A549 (cell line): Measurements from ENCODE around the gene TRPM5. TPM values are rescaled to one million over a fixed set of nuclear protein-coding genes. Genes with fewer than 3 reads are reported as not detected.

ENCODE experiments used
- ATAC-seq, 2 experiments: fragments of 200-7000 bp in 1 of 2; fragments of >200 bp in 1 of 2; cut with Nextera tagmentation in 1 of 2; cut with Tn5 transposase in 1 of 2; 3 replicates each; pipeline versions ENCODE4 v1.8.0 to v1.9.1; 2018 to 2020; ENCODE audit warnings: mild to moderate bottlenecking in 1 of 2, moderate library complexity in 1 of 2
- CTCF ChIA-PET: fragments of 300-600 bp; sonication (Branson Sonifier 250); formaldehyde crosslinking; extraction: SDS; loops from one replicate; lab custom pipeline; 2021; ENCODE audit warnings: antibody characterized with exemption, inconsistent platforms; lab: Yijun Ruan, JAX
- POLR2A ChIA-PET: fragments of 350-600 bp; formaldehyde crosslinking; extraction: SDS; loops from one replicate; lab custom pipeline; 2021; ENCODE audit warnings: antibody characterized with exemption, inconsistent platforms; lab: Yijun Ruan, JAX
- DNase-seq, 2 experiments: peaks; one replicate each; pipeline versions ENCODE4 v3.0.0 to v3.0.0-alpha.2; 2011 to 2016; ENCODE audit warnings: low read depth in 1 of 2, low spot score in 1 of 2
- FAIRE-seq: peaks from 2 replicates; lab custom pipeline; 2011; peaks lifted over from hg19 to GRCh38; lab: Jason Lieb, UNC
- H3K27ac ChIP-seq, 2 experiments: fragments of >200 bp; sonication (Bioruptor Twin); formaldehyde crosslinking; 3 replicates each; pipeline ENCODE4 v1.5.1; 2016 to 2017
- H3K4me1 ChIP-seq: fragments of >200 bp; sonication (Bioruptor Twin); formaldehyde crosslinking; 3 replicates; pipeline ENCODE4 v1.6.1; 2016
- H3K4me2 ChIP-seq: fragments of >200 bp; sonication (Bioruptor Twin); formaldehyde crosslinking; 3 replicates; pipeline ENCODE4 v1.6.1; 2016
- H3K4me3 ChIP-seq: fragments of >200 bp; sonication (Bioruptor Twin); formaldehyde crosslinking; 3 replicates; pipeline ENCODE4 v1.5.1; 2016
- H3K9me3 ChIP-seq: fragments of >200 bp; sonication (Bioruptor Twin); formaldehyde crosslinking; 3 replicates; pipeline ENCODE4 v1.6.1; 2016
- BCL3 ChIP-seq: fragments of >200 bp; sonication (Bioruptor Twin); formaldehyde crosslinking; IDR thresholded peaks from 3 replicates; pipeline ENCODE4 v1.6.1; 2016
- BHLHE40 ChIP-seq: IDR thresholded peaks from 2 replicates; pipeline ENCODE4 v1.6.1; 2012; ENCODE audit warnings: low read depth, low read length, inconsistent platforms
- CBX2 ChIP-seq: fragments of 200-600 bp; sonication (generic); IDR thresholded peaks from 2 replicates; pipeline ENCODE4 v1.6.1; 2016; ENCODE audit warnings: low read depth, mild to moderate bottlenecking, borderline replicate concordance
- E2F6 ChIP-seq: IDR thresholded peaks from 2 replicates; pipeline ENCODE4 v1.6.1; 2012; ENCODE audit warnings: low read depth, borderline replicate concordance
- EP300 ChIP-seq, 2 experiments: fragments of >200 bp; sonication (Bioruptor Twin); formaldehyde crosslinking; IDR thresholded peaks; 2 replicates in 1 of 2; 3 replicates in 1 of 2; pipeline ENCODE4 v1.6.1; 2016 to 2017
- FOSB ChIP-seq: fragments of 250-450 bp; sonication (Bioruptor Pico); IDR thresholded peaks from 2 replicates; pipeline ENCODE4 v1.5.0; 2020; ENCODE audit warnings: mild to moderate bottlenecking, moderate library complexity
- FOSL2 ChIP-seq, 2 experiments: fragments of 450-650 bp in 1 of 2; fragments of >200 bp in 1 of 2; sonication (Bioruptor Twin) in 1 of 2; formaldehyde crosslinking; IDR thresholded peaks; 2 replicates each; pipeline versions ENCODE4 v1.5.0 to v1.6.1; 2016 to 2020; ENCODE audit warnings: mild to moderate bottlenecking in 1 of 2, moderate library complexity in 1 of 2
- HDAC2 ChIP-seq: fragments of 200-600 bp; sonication (generic); IDR thresholded peaks from 2 replicates; pipeline ENCODE4 v1.6.1; 2016
- HES2 ChIP-seq: fragments of >200 bp; sonication (Bioruptor Twin); formaldehyde crosslinking; IDR thresholded peaks from 2 replicates; pipeline ENCODE4 v1.6.1; 2016
- HMGXB4 ChIP-seq: fragments of 250-450 bp; sonication (Bioruptor Pico); IDR thresholded peaks from 2 replicates; pipeline ENCODE4 v1.5.0; 2021; ENCODE audit warnings: mild to moderate bottlenecking, moderate library complexity, borderline replicate concordance
- HOXB13 ChIP-seq: fragments of 250-450 bp; sonication (Bioruptor Pico); IDR thresholded peaks from 2 replicates; pipeline ENCODE4 v1.5.0; 2020; ENCODE audit warnings: low read depth, mild to moderate bottlenecking, moderate library complexity
- MAFK ChIP-seq: fragments of 450-650 bp; IDR thresholded peaks from 2 replicates; pipeline ENCODE4 v1.6.1; 2014; ENCODE audit not compliant: partially characterized antibody
- MAZ ChIP-seq: fragments of 150-350 bp; IDR thresholded peaks from 2 replicates; pipeline ENCODE4 v1.6.1; 2014; ENCODE audit warnings: antibody characterized with exemption, low read depth, low read length, borderline replicate concordance
- PBX3 ChIP-seq: IDR thresholded peaks from 2 replicates; pipeline ENCODE4 v1.6.1; 2012
- POLR2A ChIP-seq: IDR thresholded peaks from 2 replicates; pipeline ENCODE4 v1.6.1; 2012; ENCODE audit warnings: mild to moderate bottlenecking, low read length
- RAD21 ChIP-seq, 2 experiments: fragments of >200 bp in 1 of 2; sonication (Bioruptor Twin) in 1 of 2; formaldehyde crosslinking in 1 of 2; IDR thresholded peaks in 1 of 2; conservative IDR thresholded peaks in 1 of 2; 2 replicates in 1 of 2; 3 replicates in 1 of 2; pipeline ENCODE4 v1.6.1; 2012 to 2018; ENCODE audit warnings: inconsistent platforms in 1 of 2
- SREBF2 ChIP-seq: fragments of 450-650 bp; IDR thresholded peaks from 2 replicates; pipeline ENCODE4 v1.6.1; 2014; ENCODE audit warnings: mild to moderate bottlenecking, moderate library complexity
- ZC3H11A ChIP-seq: fragments of 450-650 bp; IDR thresholded peaks from 2 replicates; pipeline ENCODE4 v1.6.1; 2014; ENCODE audit warnings: antibody characterized with exemption, mild to moderate bottlenecking
- ZNF302 ChIP-seq: fragments of 250-450 bp; sonication (Bioruptor Pico); IDR thresholded peaks from 2 replicates; pipeline ENCODE4 v1.9.0; 2021; ENCODE audit warnings: inconsistent platforms, mild to moderate bottlenecking, moderate library complexity
- ZSCAN20 ChIP-seq: fragments of 250-450 bp; sonication (Bioruptor Pico); IDR thresholded peaks from 2 replicates; pipeline ENCODE4 v1.8.0; 2022; ENCODE audit warnings: mild to moderate bottlenecking, moderate library complexity
- WGBS: methylation state at CpG from one replicate; pipeline ENCODE4 v1.1.6; 2017; ENCODE audit errors: missing lambda C conversion rate; 5-methylcytosine and 5-hydroxymethylcytosine counted together
- polyA plus RNA-seq, 4 experiments: library from polyadenylated mRNA; depleted of rRNA in 3 of 4; stranded (reverse); fragments of >200 nt; fragmentation: RNase III in 1 of 4; extraction: RNeasy Plus Mini Kit Qiagen cat#74134 plus additional on column Dnase treatment in 1 of 4; gene quantifications; 2 replicates in 3 of 4; 3 replicates in 1 of 4; pipeline ENCODE4 v1.2.3, GENCODE V29; 2011 to 2017

The TRPM5 gene
- polyA plus RNA-seq, 2 of the 4 experiments (the other 2 are of a cell fraction), result not detected

- FAIRE-seq, result no peak
- CTCF ChIA-PET, result interaction anchor here (4.6 kb wide), 1 partner anchor 97 kb away, joined by 42 read pairs; no protein-coding TSS in a partner anchor
Measured at GRCh38 chr11:2434506-2435255, 9.6 kb downstream of the TRPM5 start.

GRCh38 chr11:2434008-2434407 lies 10.3 kb downstream of the TRPM5 start:
- ATAC-seq, result no peak
- Histone ChIP-seq H3K27ac (no peak overlapping the region), H3K4me2 (no peak overlapping the region), H3K9me3 (no peaks in the 10 kb centered on the region), H3K4me3 (no peak overlapping the region), H3K4me1 (no peaks in the 10 kb centered on the region)
- no peak for TF ChIP-seq HMGXB4 (CRISPR knock-in tag)
- ChIA-PET CTCF (interaction anchor here (4.6 kb wide), 1 partner anchor 97 kb away, joined by 42 read pairs; no protein-coding TSS in a partner anchor), POLR2A (no interaction called here)
- 54% methylated on average over 8 of the region's 8 CpGs for WGBS
- FAIRE-seq, result no peak
- no peak for DNase-seq

More at GRCh38 chr11:2434506-2435255, 9.6 kb downstream of the TRPM5 start:
- H3K9me3 ChIP-seq, result no peaks in the 10 kb centered on the region; the same call in 2 of the 3 replicates
- WGBS, result 38% methylated on average over 11 of the region's 11 CpGs
- no peaks in the 10 kb centered on the region for H3K4me1 ChIP-seq
- no peak for DNase-seq
- H3K4me3 ChIP-seq, result no peak overlapping the region
- no peak overlapping the region for H3K4me2 ChIP-seq
- ATAC-seq, result no peak
- H3K27ac ChIP-seq, result no peak overlapping the region
- TF ChIP-seq PBX3, result no peak
- TF ChIP-seq HES2, result no peak
- TF ChIP-seq MAFK, result no peak
- TF ChIP-seq BCL3, result no peak
- no peak for TF ChIP-seq POLR2A
- TF ChIP-seq FOSL2 (IDR thresholded peaks at IDR 0.05), result no peak
- no peak for TF ChIP-seq FOSL2 (CRISPR knock-in tag; IDR thresholded peaks at IDR 0.05)
- no peak for TF ChIP-seq ZNF302 (CRISPR knock-in tag)
- TF ChIP-seq EP300 (IDR thresholded peaks at IDR 0.05), result no peak
- TF ChIP-seq FOSB, result no peak
- POLR2A ChIA-PET, result no interaction called here

- DNase-seq (no peak), ATAC-seq (no peak; a peak in 2 of 6 replicates), FAIRE-seq (no peak)
- Histone ChIP-seq H3K27ac (no peak overlapping the region), H3K4me1 (no peaks in the 10 kb centered on the region), H3K4me2 (no peak overlapping the region), H3K4me3 (no peak overlapping the region), H3K9me3 (no peaks in the 10 kb centered on the region)
- WGBS, result 53% methylated on average over 18 of the region's 22 CpGs
- ChIA-PET POLR2A (no interaction called here), CTCF (interaction anchor here (1.5 to 4.6 kb wide), 3 partner anchors 13 to 455 kb away, joined by 4 to 42 read pairs (median 23); no protein-coding TSS in a partner anchor)
- no peak for TF ChIP-seq HDAC2
- no peak for TF ChIP-seq POLR2A
- no peak for TF ChIP-seq BCL3
- TF ChIP-seq ZC3H11A, result no peak
- no peak for TF ChIP-seq PBX3
- TF ChIP-seq SREBF2, result no peak
- no peak for TF ChIP-seq CBX2
- TF ChIP-seq MAZ, result no peak
- TF ChIP-seq HOXB13, result no peak
- TF ChIP-seq RAD21 (conservative IDR thresholded peaks at IDR 0.05 in 1 of 2, IDR thresholded peaks at IDR 0.05 in 1 of 2), result no peak
- TF ChIP-seq ZSCAN20, result no peak
- TF ChIP-seq E2F6, result no peak
- no peak for TF ChIP-seq BHLHE40
Measured at GRCh38 chr11:2433106-2433925, 11.0 kb downstream of the TRPM5 start.
